AG10803 (cell line): ENCODE data around the gene PCDHA9.

Experiments used
- DNase-seq: peaks from one replicate; pipeline ENCODE4 v3.0.0; 2010; ENCODE audit warnings: low read depth
- H3K4me3 ChIP-seq: 2 replicates; pipeline ENCODE4 v1.5.1; 2011; ENCODE audit warnings: mild to moderate bottlenecking, low read length, control low read depth
- CTCF ChIP-seq: conservative IDR thresholded peaks from 2 replicates; pipeline ENCODE4 v1.5.1; 2011; ENCODE audit warnings: mild to moderate bottlenecking, low read length, control low read depth, inconsistent platforms

Gene PCDHA9

GRCh38 chr5:140855772-140856674 is 7.8 kb downstream of the PCDHA9 start, which contains the start of gene PCDHA10:
Gene PCDHA10, plus strand, starts transcription at chr5:140855897. Its CDS starts 152 bp downstream, at chr5:140856049.
- no peak within 1 kb of the TSS for H3K4me3 ChIP-seq
- no peak; the same call in 1 of the 2 replicates for TF ChIP-seq CTCF
- DNase-seq: no peak

- no peak for TF ChIP-seq CTCF
- no peak for DNase-seq
- H3K4me3 ChIP-seq: no peak overlapping the region
These were observed 9.2 kb downstream of the PCDHA9 start for GRCh38 chr5:140857177-140857986.

GRCh38 chr5:140857987-140858240 is 9.7 kb downstream of the PCDHA9 start:
- no peak for TF ChIP-seq CTCF
- DNase-seq: no peak
- no peak overlapping the region for H3K4me3 ChIP-seq

GRCh38 chr5:140862441-140863295 is 14.5 kb downstream of the PCDHA9 start:
- TF ChIP-seq CTCF: no peak
- no peak overlapping the region for H3K4me3 ChIP-seq
- no peak for DNase-seq

- DNase-seq: no peak
- peak; percentile 24; the same call in 1 of the 2 replicates for TF ChIP-seq CTCF
- no peak within 1 kb of the TSS for H3K4me3 ChIP-seq
These were observed 20.8 kb downstream of the PCDHA9 start, which contains the start of gene PCDHA11 for GRCh38 chr5:140868721-140869554. Gene PCDHA11, plus strand, starts transcription at chr5:140868957. Its CDS starts 147 bp downstream, at chr5:140869104.

- TF ChIP-seq CTCF: peak; percentile 32
- DNase-seq: no peak
- no peak overlapping the region for H3K4me3 ChIP-seq
These were observed 21.3 kb downstream of the PCDHA9 start for GRCh38 chr5:140869555-140869886.
